ENCODE results near the gene LCTL.
A peak's percentile ranks its signal among the peaks of the same experiment; 100 is the strongest.

Gene LCTL

GRCh38 chr15:66565741-66566144, at the start of gene LCTL:
TSS of gene LCTL (minus strand) at chr15:66565998. CDS start at chr15:66565365, 633 bp downstream.
- DNase-seq (ENCODE audit: low spot score): no peak

- DNase-seq (ENCODE audit: low spot score): no peak
Observed at GRCh38 chr15:66614951-66615760, 49.4 kb upstream of the LCTL start.

- DNase-seq (ENCODE audit: low spot score): no peak
Observed at GRCh38 chr15:66614456-66614855, 48.7 kb upstream of the LCTL start.

- no peak for DNase-seq (ENCODE audit: low spot score)
Observed at GRCh38 chr15:66613743-66614142, 47.9 kb upstream of the LCTL start.

GRCh38 chr15:66611257-66612053, 45.7 kb upstream of the LCTL start:
- no peak for DNase-seq (ENCODE audit: low spot score)

GRCh38 chr15:66609876-66610275, 44.1 kb upstream of the LCTL start:
- no peak for DNase-seq (ENCODE audit: low spot score)

- no peak for DNase-seq (ENCODE audit: low spot score)
Observed at GRCh38 chr15:66608881-66609280, 43.1 kb upstream of the LCTL start.

GRCh38 chr15:66608159-66608558, 42.4 kb upstream of the LCTL start:
- no peak for DNase-seq (ENCODE audit: low spot score)

- DNase-seq (ENCODE audit: low spot score): peak; percentile 76
Observed at GRCh38 chr15:66603301-66604179, 37.7 kb upstream of the LCTL start.

GRCh38 chr15:66601521-66601920, 35.7 kb upstream of the LCTL start:
- no peak for DNase-seq (ENCODE audit: low spot score)

GRCh38 chr15:66600240-66600627, 34.4 kb upstream of the LCTL start:
- no peak for DNase-seq (ENCODE audit: low spot score)

GRCh38 chr15:66599536-66600239, 33.9 kb upstream of the LCTL start:
- DNase-seq (ENCODE audit: low spot score): no peak

GRCh38 chr15:66598095-66598815, 32.5 kb upstream of the LCTL start:
- no peak for DNase-seq (ENCODE audit: low spot score)

GRCh38 chr15:66595931-66596545, 30.2 kb upstream of the LCTL start:
- no peak for DNase-seq (ENCODE audit: low spot score)

GRCh38 chr15:66595332-66595731, 29.5 kb upstream of the LCTL start:
- DNase-seq (ENCODE audit: low spot score): no peak

- DNase-seq (ENCODE audit: low spot score): no peak
Observed at GRCh38 chr15:66594836-66595235, 29.0 kb upstream of the LCTL start.

- no peak for DNase-seq (ENCODE audit: low spot score)
Observed at GRCh38 chr15:66594344-66594743, 28.5 kb upstream of the LCTL start.

GRCh38 chr15:66593219-66593780, 27.5 kb upstream of the LCTL start:
- no peak for DNase-seq (ENCODE audit: low spot score)

GRCh38 chr15:66592505-66593218, 26.9 kb upstream of the LCTL start:
- peak; percentile 35 for DNase-seq (ENCODE audit: low spot score)

Data from hematopoietic multipotent progenitor cell treated with erythropoietin and hydrocortisone succinate and interleukin-3 and kit ligand, for 15 days (in vitro differentiated cells).